GM12891 (cell line): ENCODE measurements around the gene PKHD1.

Experiments used
- PAX5 ChIP-seq: IDR thresholded peaks from 2 replicates; pipeline ENCODE4 v1.6.1; 2011; ENCODE audit warnings: low read length, moderate library complexity, mild to moderate bottlenecking; ENCODE audit not compliant: insufficient read depth, severe bottlenecking
- POLR2A ChIP-seq: IDR thresholded peaks from 2 replicates; pipeline ENCODE4 v1.6.1; 2011; ENCODE audit warnings: low read depth, low read length, control low read depth
- POLR2AphosphoS5 ChIP-seq: IDR thresholded peaks from 2 replicates; pipeline ENCODE4 v1.6.1; 2011; ENCODE audit warnings: low read depth, low read length, control low read depth
- POU2F2 ChIP-seq: IDR thresholded peaks from 2 replicates; pipeline ENCODE4 v1.6.1; 2011; ENCODE audit warnings: low read depth, mild to moderate bottlenecking, control low read depth, low read length, moderate library complexity
- SPI1 ChIP-seq: IDR thresholded peaks from 2 replicates; pipeline ENCODE4 v1.6.1; 2011; ENCODE audit warnings: low read depth, low read length, control low read depth
- TAF1 ChIP-seq: IDR thresholded peaks from 2 replicates; pipeline ENCODE4 v1.6.1; 2011; ENCODE audit warnings: low read depth, low read length, control low read depth

DNA sequence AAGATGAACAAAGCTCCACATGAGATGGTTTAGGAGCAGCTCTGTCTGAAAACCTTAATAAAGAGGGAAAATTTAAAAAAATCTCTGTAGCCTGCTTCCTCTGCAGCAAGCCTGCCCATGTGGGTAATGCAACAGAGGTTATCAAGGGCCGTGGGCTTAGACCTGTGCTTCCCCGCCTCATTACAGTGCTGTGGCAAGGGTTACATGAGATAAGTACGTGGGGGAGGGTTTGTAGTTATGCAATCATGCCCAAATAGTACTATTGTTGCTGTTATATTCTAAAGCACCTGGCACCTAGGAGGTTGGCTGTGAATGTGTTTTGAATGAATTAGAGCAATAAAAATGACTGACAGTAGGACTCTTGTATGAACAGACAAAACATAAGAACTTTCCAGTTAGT, 68.3 kb downstream of the PKHD1 start:
- no peak for TF ChIP-seq PAX5
- no peak for TF ChIP-seq POLR2AphosphoS5
- TF ChIP-seq TAF1: no peak
- no peak for TF ChIP-seq POLR2A
- TF ChIP-seq SPI1: no peak
- no peak for TF ChIP-seq POU2F2
